ENCODE results near the gene CHIT1.

CHIT1 gene

DNA sequence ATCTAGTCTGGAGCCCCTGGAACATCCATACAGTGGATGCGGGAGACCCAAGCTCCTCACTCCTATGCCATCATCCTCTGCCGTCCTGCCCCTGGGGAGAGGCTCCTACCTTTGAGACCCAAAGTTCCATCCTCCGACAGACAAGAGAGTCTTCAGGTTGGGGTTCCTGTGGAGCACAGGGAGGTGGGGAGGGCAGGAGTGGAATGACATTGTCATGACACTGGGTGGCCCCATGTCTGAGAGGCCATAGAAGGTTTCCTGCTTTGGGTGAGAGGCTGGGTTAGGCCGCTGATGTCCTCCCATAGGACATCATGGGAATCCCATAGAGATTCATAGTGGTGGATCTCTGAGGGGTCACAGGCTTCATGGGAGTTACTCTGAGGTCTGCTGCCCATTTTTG, 45.0 kb downstream of the CHIT1 start (continued):
- no peak for TF ChIP-seq PATZ1 (CRISPR knock-in tag; IDR thresholded peaks at IDR 0.05; ENCODE audit: borderline replicate concordance)

- TF ChIP-seq TCF4 (CRISPR knock-in tag; IDR thresholded peaks at IDR 0.05; ENCODE audit: borderline replicate concordance), result no peak
- TF ChIP-seq TSHZ2 (CRISPR knock-in tag; IDR thresholded peaks at IDR 0.05), result no peak
- no peak for TF ChIP-seq GLIS3 (CRISPR knock-in tag; IDR thresholded peaks at IDR 0.05)
- TF ChIP-seq TOX (CRISPR knock-in tag; IDR thresholded peaks at IDR 0.05; ENCODE audit: borderline replicate concordance), result no peak
- no peak for TF ChIP-seq ZNF70 (CRISPR knock-in tag; IDR thresholded peaks at IDR 0.05)
- TF ChIP-seq PPARA (CRISPR knock-in tag; IDR thresholded peaks at IDR 0.05; ENCODE audit: borderline replicate concordance), result no peak
- TF ChIP-seq ZNF565 (CRISPR knock-in tag; conservative IDR thresholded peaks at IDR 0.05; ENCODE audit: low read depth), result no peak
- TF ChIP-seq ARNTL (CRISPR knock-in tag; IDR thresholded peaks at IDR 0.05; ENCODE audit: borderline replicate concordance, low read depth), result no peak
- no peak for TF ChIP-seq BACH2 (CRISPR knock-in tag; IDR thresholded peaks at IDR 0.05; ENCODE audit: borderline replicate concordance)
- no peak for TF ChIP-seq RARB (CRISPR knock-in tag; IDR thresholded peaks at IDR 0.05)
- TF ChIP-seq ZFP3 (CRISPR knock-in tag; IDR thresholded peaks at IDR 0.05), result no peak
- TF ChIP-seq ZNF8 (CRISPR knock-in tag; IDR thresholded peaks at IDR 0.05), result no peak
- no peak for TF ChIP-seq ISL1 (CRISPR knock-in tag; IDR thresholded peaks at IDR 0.05)
- TF ChIP-seq, protein P1, sequence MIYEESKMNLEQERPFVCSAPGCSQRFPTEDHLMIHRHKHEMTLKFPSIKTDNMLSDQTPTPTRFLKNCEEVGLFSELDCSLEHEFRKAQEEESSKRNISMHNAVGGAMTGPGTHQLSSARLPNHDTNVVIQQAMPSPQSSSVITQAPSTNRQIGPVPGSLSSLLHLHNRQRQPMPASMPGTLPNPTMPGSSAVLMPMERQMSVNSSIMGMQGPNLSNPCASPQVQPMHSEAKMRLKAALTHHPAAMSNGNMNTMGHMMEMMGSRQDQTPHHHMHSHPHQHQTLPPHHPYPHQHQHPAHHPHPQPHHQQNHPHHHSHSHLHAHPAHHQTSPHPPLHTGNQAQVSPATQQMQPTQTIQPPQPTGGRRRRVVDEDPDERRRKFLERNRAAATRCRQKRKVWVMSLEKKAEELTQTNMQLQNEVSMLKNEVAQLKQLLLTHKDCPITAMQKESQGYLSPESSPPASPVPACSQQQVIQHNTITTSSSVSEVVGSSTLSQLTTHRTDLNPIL (CRISPR knock-in tag; IDR thresholded peaks at IDR 0.05; ENCODE audit: low read depth), result no peak
- TF ChIP-seq ESRRG (CRISPR knock-in tag; IDR thresholded peaks at IDR 0.05), result no peak
- TF ChIP-seq CSRNP3 (CRISPR knock-in tag; IDR thresholded peaks at IDR 0.05), result no peak
- TF ChIP-seq SNAI2 (CRISPR knock-in tag; IDR thresholded peaks at IDR 0.05), result no peak
- no peak for TF ChIP-seq ZC3H10 (CRISPR knock-in tag; IDR thresholded peaks at IDR 0.05)
- no peak for ATAC-seq
Observed at GRCh38 chr1:203183828-203184227, 45.6 kb downstream of the CHIT1 start.

DNA sequence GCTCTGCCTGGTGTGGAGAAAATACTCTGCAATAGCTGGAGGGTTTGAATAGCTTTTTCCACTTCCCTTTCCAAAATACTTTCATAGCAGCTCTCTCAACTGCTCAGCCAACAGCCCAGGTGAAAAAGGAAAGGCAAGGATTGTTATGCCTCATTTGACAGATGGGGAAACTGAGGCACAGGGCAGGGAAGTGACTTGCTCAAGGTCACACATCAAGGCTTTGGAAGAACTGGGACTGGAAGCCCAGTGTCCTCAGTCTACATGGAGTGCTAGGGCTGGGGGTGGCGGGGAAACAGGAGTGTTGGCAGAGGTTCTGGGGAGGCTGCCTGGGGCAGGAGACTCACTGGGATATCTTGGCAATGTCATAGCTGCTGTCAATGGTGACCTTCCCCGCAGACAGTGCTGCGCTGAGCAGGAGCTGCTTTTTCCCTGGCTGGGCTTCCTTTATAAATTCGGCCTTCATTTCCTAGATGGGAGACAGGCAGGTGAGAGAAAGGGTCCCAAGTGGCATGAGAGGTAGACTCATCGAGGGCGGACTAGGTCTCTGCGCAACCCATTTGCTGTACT, 47.0 kb downstream of the CHIT1 start:
- ATAC-seq, result no peak
- TF ChIP-seq OSR1 (CRISPR knock-in tag; IDR thresholded peaks at IDR 0.05) (no peak), ZNF8 (CRISPR knock-in tag; IDR thresholded peaks at IDR 0.05) (no peak), SNAI2 (CRISPR knock-in tag; IDR thresholded peaks at IDR 0.05) (no peak), ZNF565 (CRISPR knock-in tag; conservative IDR thresholded peaks at IDR 0.05; ENCODE audit: low read depth) (no peak), ZNF70 (CRISPR knock-in tag; IDR thresholded peaks at IDR 0.05) (no peak), ARNTL (CRISPR knock-in tag; IDR thresholded peaks at IDR 0.05; ENCODE audit: borderline replicate concordance, low read depth) (no peak), PATZ1 (CRISPR knock-in tag; IDR thresholded peaks at IDR 0.05; ENCODE audit: borderline replicate concordance) (no peak), ZFP30 (CRISPR knock-in tag; IDR thresholded peaks at IDR 0.05) (no peak), ZFP3 (CRISPR knock-in tag; IDR thresholded peaks at IDR 0.05) (no peak), TSHZ2 (CRISPR knock-in tag; IDR thresholded peaks at IDR 0.05) (no peak), CSDC2 (CRISPR knock-in tag; IDR thresholded peaks at IDR 0.05) (no peak)
